Peyer's patch (tissue), 4 donors: ENCODE data around the gene GNAZ.

Experiments used
- CTCF ChIP-seq, 6 experiments: fragments of 450-650 bp in 4 of 6; fragments of 200-600 bp in 2 of 6; sonication (generic) in 1 of 6; IDR thresholded peaks; one replicate each; pipeline ENCODE4 v1.5.1; 2017 to 2019; ENCODE audit warnings: antibody characterized with exemption in 6 of 6, mild to moderate bottlenecking in 3 of 6, moderate library complexity in 1 of 6
- POLR2A ChIP-seq, 2 donors: fragments of 450-650 bp; IDR thresholded peaks; one replicate each; pipeline ENCODE4 v1.5.1; 2017; ENCODE audit warnings: antibody characterized with exemption in 2 of 2, mild to moderate bottlenecking in 2 of 2, moderate library complexity in 2 of 2

GRCh38 chr22:23117891-23118646 is 47.8 kb downstream of the GNAZ start:
- no peak for TF ChIP-seq CTCF (IDR thresholded peaks at IDR 0.05)
- TF ChIP-seq POLR2A (IDR thresholded peaks at IDR 0.05): no peak
